A673 (cell line): Measurements from ENCODE around the gene SLC15A4. TPM values are rescaled to one million over a fixed set of nuclear protein-coding genes. Genes with fewer than 3 reads are reported as not detected.

Experiments
- BruUV-seq: library from RNA; stranded (reverse); fragments of 400-500 nt; replicated peaks from 2 replicates; lab custom pipeline; 2021; lab: Mats Ljungman, UMichigan
- CTCF ChIA-PET: fragments of 300-600 bp; sonication (Branson Sonifier 250); formaldehyde crosslinking; loops from one replicate; lab custom pipeline; 2022; ENCODE audit warnings: antibody characterized with exemption; lab: Charles Lee
- POLR2A ChIA-PET: fragments of 300-600 bp; sonication (Branson Sonifier 250); formaldehyde crosslinking; loops from one replicate; lab custom pipeline; 2022; ENCODE audit warnings: antibody characterized with exemption; ENCODE audit not compliant: low non-redundant PET; lab: Charles Lee
- DNase-seq: peaks from one replicate; pipeline ENCODE4 v3.0.0-alpha.2; 2015; ENCODE audit warnings: low spot score
- H3K27ac ChIP-seq: fragments of 200-600 bp; sonication (generic); 2 replicates; pipeline ENCODE4 v1.5.1; 2016; ENCODE audit warnings: mixed run types, low read depth, mild to moderate bottlenecking, mixed read lengths, antibody characterized with exemption, low read length; ENCODE audit not compliant: poor library complexity, severe bottlenecking
- H3K27me3 ChIP-seq: fragments of 200-600 bp; sonication (generic); replicated peaks from 2 replicates; pipeline ENCODE4 v1.6.1; 2017; ENCODE audit warnings: mixed run types, low read depth, mild to moderate bottlenecking, mixed read lengths, antibody characterized with exemption, low read length; ENCODE audit not compliant: insufficient read depth, poor library complexity
- H3K36me3 ChIP-seq: fragments of 200-600 bp; sonication (generic); 2 replicates; pipeline ENCODE4 v1.6.1; 2016; ENCODE audit warnings: mixed run types, mild to moderate bottlenecking, mixed read lengths, antibody characterized with exemption, low read length; ENCODE audit not compliant: insufficient read depth, poor library complexity, severe bottlenecking
- H3K4me1 ChIP-seq: fragments of 200-600 bp; sonication (generic); 2 replicates; pipeline ENCODE4 v1.6.1; 2017; ENCODE audit warnings: mixed run types, mild to moderate bottlenecking, mixed read lengths, antibody characterized with exemption, low read length; ENCODE audit not compliant: insufficient read depth, poor library complexity, severe bottlenecking
- H3K4me3 ChIP-seq: fragments of 200-600 bp; sonication (generic); 2 replicates; pipeline ENCODE4 v1.5.1; 2016; ENCODE audit warnings: low read depth, mixed run types, mild to moderate bottlenecking, mixed read lengths, low read length; ENCODE audit not compliant: poor library complexity, severe bottlenecking
- H3K9me3 ChIP-seq: fragments of 200-600 bp; sonication (generic); 2 replicates; pipeline ENCODE4 v1.6.1; 2016; ENCODE audit warnings: mixed run types, low read depth, mild to moderate bottlenecking, mixed read lengths, antibody characterized with exemption, low read length; ENCODE audit not compliant: poor library complexity, severe bottlenecking
- CTCF ChIP-seq: fragments of 300-800, 200-600 bp; sonication (generic); conservative IDR thresholded peaks from 2 replicates; pipeline ENCODE4 v1.5.1; 2017; ENCODE audit warnings: low read depth, mild to moderate bottlenecking, antibody characterized with exemption, low read length, moderate library complexity, mixed read lengths
- EZH2 ChIP-seq: fragments of 200-600 bp; sonication (generic); IDR thresholded peaks from 2 replicates; pipeline ENCODE4 v1.6.1; 2017; ENCODE audit warnings: borderline replicate concordance, low read depth, mild to moderate bottlenecking, mixed read lengths, antibody characterized with exemption, low read length; ENCODE audit not compliant: poor library complexity, severe bottlenecking
- intact Hi-C: fragments of 100-400 bp; cut with micrococcal nuclease; formaldehyde crosslinking; loops from one replicate; pipeline ENCODE4 v1.10.0; 2022; ENCODE audit not compliant: unreplicated experiment
- total RNA-seq: library from RNA; stranded (reverse); gene quantifications from 2 replicates; pipeline ENCODE4 v1.2.3, GENCODE V29; 2021

SLC15A4 gene
- total RNA-seq, 1 experiment from 2014 or later, result 20.3 TPM

- TF ChIP-seq EZH2 (no peak), CTCF (no peak)
- no peak for DNase-seq
- POLR2A ChIA-PET, result no interaction called here
- Histone ChIP-seq H3K36me3 (peaks cover 43% of the 10 kb centered on the region), H3K9me3 (no peaks in the 10 kb centered on the region), H3K4me3 (no peak overlapping the region), H3K27me3 (no peaks in the 10 kb centered on the region), H3K4me1 (peaks cover 6% of the 10 kb centered on the region), H3K27ac (no peak overlapping the region)
- BruUV-seq, result no TSS peak
- intact Hi-C loops, result no loop called here
- CTCF ChIA-PET, result no interaction called here
Measured at GRCh38 chr12:128802756-128803155, 21.0 kb downstream of the SLC15A4 start.

- Histone ChIP-seq H3K9me3 (no peaks in the 10 kb centered on the region), H3K27ac (no peak overlapping the region), H3K4me3 (no peak overlapping the region), H3K27me3 (no peaks in the 10 kb centered on the region), H3K4me1 (peaks cover 13% of the 10 kb centered on the region), H3K36me3 (peaks cover 41% of the 10 kb centered on the region)
- DNase-seq, result no peak
- POLR2A ChIA-PET, result no interaction called here
- CTCF ChIA-PET, result no interaction called here
- intact Hi-C loops, result no loop called here
- BruUV-seq, result no TSS peak
- no peak for TF ChIP-seq EZH2
- TF ChIP-seq CTCF, result no peak
Measured at GRCh38 chr12:128801879-128802391, 21.8 kb downstream of the SLC15A4 start.

- H3K27ac ChIP-seq, result no peak overlapping the region
Measured at GRCh38 chr12:128800606-128801005, 23.2 kb downstream of the SLC15A4 start.

More at GRCh38 chr12:128800606-128801005, 23.2 kb downstream of the SLC15A4 start:
- Histone ChIP-seq H3K36me3 (peaks cover 51% of the 10 kb centered on the region), H3K9me3 (no peaks in the 10 kb centered on the region), H3K4me3 (no peak overlapping the region), H3K4me1 (peaks cover 24% of the 10 kb centered on the region), H3K27me3 (no peaks in the 10 kb centered on the region)
- TF ChIP-seq EZH2, result no peak
- TF ChIP-seq CTCF, result no peak
- no peak for DNase-seq
- BruUV-seq, result no TSS peak
- ChIA-PET POLR2A (no interaction called here), CTCF (no interaction called here)
- intact Hi-C loops, result no loop called here
